ENCODE results near the gene POTEE.

DNA sequence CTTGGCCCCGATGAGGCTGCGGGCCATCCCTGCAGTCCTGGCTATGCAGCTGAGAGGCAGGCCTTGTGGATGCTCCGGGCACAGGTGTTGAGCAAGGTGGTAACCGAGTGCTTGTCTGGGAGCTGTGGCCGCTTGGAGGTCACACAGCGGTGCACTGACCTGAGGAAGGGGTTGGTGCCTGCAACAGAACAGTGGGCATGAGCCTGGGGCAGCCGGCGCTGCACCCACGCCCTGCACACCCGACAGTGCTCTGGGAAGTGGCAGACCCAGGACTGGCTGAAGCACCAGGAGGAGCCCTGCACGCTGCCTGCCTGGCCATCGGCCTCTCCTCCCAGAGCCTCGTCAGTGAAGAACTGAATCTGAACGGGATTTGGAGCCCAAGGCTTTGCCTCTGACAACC lies 8.2 kb upstream of the POTEE start:
- TF ChIP-seq, protein P1, sequence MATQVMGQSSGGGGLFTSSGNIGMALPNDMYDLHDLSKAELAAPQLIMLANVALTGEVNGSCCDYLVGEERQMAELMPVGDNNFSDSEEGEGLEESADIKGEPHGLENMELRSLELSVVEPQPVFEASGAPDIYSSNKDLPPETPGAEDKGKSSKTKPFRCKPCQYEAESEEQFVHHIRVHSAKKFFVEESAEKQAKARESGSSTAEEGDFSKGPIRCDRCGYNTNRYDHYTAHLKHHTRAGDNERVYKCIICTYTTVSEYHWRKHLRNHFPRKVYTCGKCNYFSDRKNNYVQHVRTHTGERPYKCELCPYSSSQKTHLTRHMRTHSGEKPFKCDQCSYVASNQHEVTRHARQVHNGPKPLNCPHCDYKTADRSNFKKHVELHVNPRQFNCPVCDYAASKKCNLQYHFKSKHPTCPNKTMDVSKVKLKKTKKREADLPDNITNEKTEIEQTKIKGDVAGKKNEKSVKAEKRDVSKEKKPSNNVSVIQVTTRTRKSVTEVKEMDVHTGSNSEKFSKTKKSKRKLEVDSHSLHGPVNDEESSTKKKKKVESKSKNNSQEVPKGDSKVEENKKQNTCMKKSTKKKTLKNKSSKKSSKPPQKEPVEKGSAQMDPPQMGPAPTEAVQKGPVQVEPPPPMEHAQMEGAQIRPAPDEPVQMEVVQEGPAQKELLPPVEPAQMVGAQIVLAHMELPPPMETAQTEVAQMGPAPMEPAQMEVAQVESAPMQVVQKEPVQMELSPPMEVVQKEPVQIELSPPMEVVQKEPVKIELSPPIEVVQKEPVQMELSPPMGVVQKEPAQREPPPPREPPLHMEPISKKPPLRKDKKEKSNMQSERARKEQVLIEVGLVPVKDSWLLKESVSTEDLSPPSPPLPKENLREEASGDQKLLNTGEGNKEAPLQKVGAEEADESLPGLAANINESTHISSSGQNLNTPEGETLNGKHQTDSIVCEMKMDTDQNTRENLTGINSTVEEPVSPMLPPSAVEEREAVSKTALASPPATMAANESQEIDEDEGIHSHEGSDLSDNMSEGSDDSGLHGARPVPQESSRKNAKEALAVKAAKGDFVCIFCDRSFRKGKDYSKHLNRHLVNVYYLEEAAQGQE (IDR thresholded peaks at IDR 0.05; ENCODE audit: insufficient replicate concordance, low read depth) = no peak
- TF ChIP-seq, protein P2, sequence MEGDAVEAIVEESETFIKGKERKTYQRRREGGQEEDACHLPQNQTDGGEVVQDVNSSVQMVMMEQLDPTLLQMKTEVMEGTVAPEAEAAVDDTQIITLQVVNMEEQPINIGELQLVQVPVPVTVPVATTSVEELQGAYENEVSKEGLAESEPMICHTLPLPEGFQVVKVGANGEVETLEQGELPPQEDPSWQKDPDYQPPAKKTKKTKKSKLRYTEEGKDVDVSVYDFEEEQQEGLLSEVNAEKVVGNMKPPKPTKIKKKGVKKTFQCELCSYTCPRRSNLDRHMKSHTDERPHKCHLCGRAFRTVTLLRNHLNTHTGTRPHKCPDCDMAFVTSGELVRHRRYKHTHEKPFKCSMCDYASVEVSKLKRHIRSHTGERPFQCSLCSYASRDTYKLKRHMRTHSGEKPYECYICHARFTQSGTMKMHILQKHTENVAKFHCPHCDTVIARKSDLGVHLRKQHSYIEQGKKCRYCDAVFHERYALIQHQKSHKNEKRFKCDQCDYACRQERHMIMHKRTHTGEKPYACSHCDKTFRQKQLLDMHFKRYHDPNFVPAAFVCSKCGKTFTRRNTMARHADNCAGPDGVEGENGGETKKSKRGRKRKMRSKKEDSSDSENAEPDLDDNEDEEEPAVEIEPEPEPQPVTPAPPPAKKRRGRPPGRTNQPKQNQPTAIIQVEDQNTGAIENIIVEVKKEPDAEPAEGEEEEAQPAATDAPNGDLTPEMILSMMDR (IDR thresholded peaks at IDR 0.05; ENCODE audit: insufficient read depth, low read length) = no peak
- TF ChIP-seq POLR2AphosphoS5 (IDR thresholded peaks at IDR 0.05; ENCODE audit: low read depth) = no peak
- TF ChIP-seq SPI1 (IDR thresholded peaks at IDR 0.05; ENCODE audit: borderline replicate concordance, low read depth) = no peak
- no peak for TF ChIP-seq GABPA (IDR thresholded peaks at IDR 0.05; ENCODE audit: low read depth)

Data from HL-60 (cell line).